Osteoblast (primary cell): ENCODE measurements around the gene GTPBP10. TPM values are rescaled to one million over a fixed set of nuclear protein-coding genes. Genes with fewer than 3 reads are reported as not detected.

Experiments
- DNase-seq: peaks from one replicate; pipeline ENCODE4 v3.0.0; 2011; ENCODE audit warnings: low spot score, mixed read lengths; ENCODE audit not compliant: insufficient read length; ENCODE audit errors: missing footprints
- H2AFZ ChIP-seq: 2 replicates; pipeline ENCODE4 v1.6.0; 2011; ENCODE audit warnings: mild to moderate bottlenecking, low read length
- H3K27ac ChIP-seq: 2 replicates; pipeline ENCODE4 v1.5.1; 2011; ENCODE audit warnings: mild to moderate bottlenecking, low read depth, low read length, moderate library complexity
- H3K27me3 ChIP-seq: 2 replicates; pipeline ENCODE4 v1.6.0; 2012; ENCODE audit warnings: mild to moderate bottlenecking, control low read depth, inconsistent platforms, low read length, moderate library complexity; ENCODE audit not compliant: insufficient read depth
- H3K36me3 ChIP-seq: 2 replicates; pipeline ENCODE4 v1.5.1; 2011; ENCODE audit warnings: mild to moderate bottlenecking, low read length, control low read depth, moderate library complexity; ENCODE audit not compliant: insufficient read depth
- H3K4me1 ChIP-seq: 2 replicates; pipeline ENCODE4 v1.5.1; 2011; ENCODE audit warnings: mild to moderate bottlenecking, low read length, control low read depth, moderate library complexity; ENCODE audit not compliant: insufficient read depth
- H3K4me2 ChIP-seq: 2 replicates; pipeline ENCODE4 v1.6.0; 2011; ENCODE audit warnings: mild to moderate bottlenecking, low read length; ENCODE audit not compliant: insufficient read depth
- H3K4me3 ChIP-seq: fragments of 200-600 bp; sonication (generic); 3 replicates; pipeline ENCODE4 v1.5.1; 2012; ENCODE audit warnings: mild to moderate bottlenecking, low read length, inconsistent platforms; ENCODE audit not compliant: insufficient read depth
- H3K79me2 ChIP-seq: 2 replicates; pipeline ENCODE4 v1.6.0; 2012; ENCODE audit warnings: mild to moderate bottlenecking, low read length, control low read depth, inconsistent platforms; ENCODE audit not compliant: insufficient read depth
- H3K9me3 ChIP-seq: 2 replicates; pipeline ENCODE4 v1.5.1; 2011; ENCODE audit warnings: low read depth, low read length, control low read depth
- H4K20me1 ChIP-seq: 2 replicates; pipeline ENCODE4 v1.6.0; 2012; ENCODE audit warnings: mild to moderate bottlenecking, low read length, control low read depth; ENCODE audit not compliant: insufficient read depth
- CTCF ChIP-seq: IDR thresholded peaks from 2 replicates; pipeline ENCODE4 v1.5.1; 2011; ENCODE audit warnings: mild to moderate bottlenecking, low read depth, low read length, moderate library complexity; ENCODE audit errors: extremely low read depth
- total RNA-seq: library from RNA; depleted of rRNA; stranded (reverse); fragments of >200 nt; gene quantifications from 2 replicates; pipeline ENCODE4 v1.2.3, GENCODE V29; 2012

GTPBP10 gene
- total RNA-seq, result 21.0 and 21.5 TPM in 2 replicates

GRCh38 chr7:90346336-90347125 lies at the start of gene GTPBP10:
Gene GTPBP10, plus strand, starts transcription at chr7:90346716. Its CDS starts 26 bp downstream, at chr7:90346742.
- H3K9me3 ChIP-seq, result no peaks in the 10 kb centered on the region
- H2AFZ ChIP-seq, result peak within 1 kb of the TSS; percentile 100
- H3K27ac ChIP-seq, result peak within 1 kb of the TSS; percentile 96
- H3K27me3 ChIP-seq, result no peaks in the 10 kb centered on the region
- peak; percentile 95 for DNase-seq
- H4K20me1 ChIP-seq, result no peaks in the 10 kb centered on the region
- H3K79me2 ChIP-seq, result peaks cover 49% of the 10 kb centered on the region
- H3K4me1 ChIP-seq, result peaks cover 9% of the 10 kb centered on the region
- peak within 1 kb of the TSS; percentile 91 for H3K4me3 ChIP-seq
- peak within 1 kb of the TSS; percentile 99 for H3K4me2 ChIP-seq
- peak; percentile 71 for TF ChIP-seq CTCF
- no peaks in the 10 kb centered on the region for H3K36me3 ChIP-seq

- Histone ChIP-seq H4K20me1 (no peaks in the 10 kb centered on the region), H3K4me2 (no peak overlapping the region), H2AFZ (no peak overlapping the region), H3K9me3 (no peaks in the 10 kb centered on the region), H3K4me3 (no peak overlapping the region), H3K4me1 (no peaks in the 10 kb centered on the region), H3K36me3 (no peaks in the 10 kb centered on the region), H3K27me3 (no peaks in the 10 kb centered on the region), H3K27ac (no peak overlapping the region), H3K79me2 (no peaks in the 10 kb centered on the region)
- TF ChIP-seq CTCF, result peak; percentile 81
- DNase-seq, result peak; percentile 44
Observed at GRCh38 chr7:90298145-90299038, 48.1 kb upstream of the GTPBP10 start.

GRCh38 chr7:90303241-90303640 lies 43.3 kb upstream of the GTPBP10 start:
- peaks cover 8% of the 10 kb centered on the region for H3K4me1 ChIP-seq
- no peaks in the 10 kb centered on the region for H3K9me3 ChIP-seq
- no peaks in the 10 kb centered on the region for H3K79me2 ChIP-seq
- H3K36me3 ChIP-seq, result no peaks in the 10 kb centered on the region
- H4K20me1 ChIP-seq, result no peaks in the 10 kb centered on the region
- no peak overlapping the region for H3K27ac ChIP-seq
- no peaks in the 10 kb centered on the region for H3K27me3 ChIP-seq
- no peak overlapping the region for H3K4me3 ChIP-seq
- no peak overlapping the region for H2AFZ ChIP-seq
- no peak overlapping the region for H3K4me2 ChIP-seq
- TF ChIP-seq CTCF, result no peak
- DNase-seq, result no peak

GRCh38 chr7:90309872-90310271 lies 36.6 kb upstream of the GTPBP10 start:
- no peaks in the 10 kb centered on the region for H3K79me2 ChIP-seq
- TF ChIP-seq CTCF, result no peak
- no peaks in the 10 kb centered on the region for H3K36me3 ChIP-seq

More at GRCh38 chr7:90309872-90310271, 36.6 kb upstream of the GTPBP10 start:
- Histone ChIP-seq H3K4me3 (no peak overlapping the region), H3K27ac (no peak overlapping the region), H3K27me3 (no peaks in the 10 kb centered on the region), H3K4me2 (no peak overlapping the region), H3K4me1 (no peaks in the 10 kb centered on the region), H3K9me3 (no peaks in the 10 kb centered on the region), H2AFZ (no peak overlapping the region), H4K20me1 (no peaks in the 10 kb centered on the region)
- DNase-seq, result no peak
